DOHH2 (cell line): Measurements from ENCODE around the gene ACAD8.

Experiments
- CTCF ChIP-seq: fragments of 200-600 bp; sonication (generic); IDR thresholded peaks from one replicate; pipeline ENCODE4 v1.5.1; 2014; ENCODE audit warnings: antibody characterized with exemption, mild to moderate bottlenecking, low read depth, low read length; ENCODE audit not compliant: poor library complexity, severe bottlenecking
- EZH2phosphoT487 ChIP-seq: fragments of 200-600 bp; sonication (generic); IDR thresholded peaks from 2 replicates; pipeline ENCODE4 v1.6.1; 2017; ENCODE audit warnings: borderline replicate concordance, mild to moderate bottlenecking, antibody characterized with exemption, low read length, moderate library complexity, mixed read lengths

GRCh38 chr11:134237557-134237922, 15.8 kb upstream of the ACAD8 start:
- no peak for TF ChIP-seq CTCF
- no peak for TF ChIP-seq EZH2phosphoT487
